H1 (cell line): ENCODE results near the gene SH3RF3. TPM values are rescaled to one million over a fixed set of nuclear protein-coding genes. Genes with fewer than 3 reads are reported as not detected.

Source experiments
- EGR1 ChIP-seq: IDR thresholded peaks from 2 replicates; pipeline ENCODE4 v1.6.1; 2011; ENCODE audit warnings: low read depth, low read length, borderline replicate concordance
- HDAC6 ChIP-seq: IDR thresholded peaks from one replicate; pipeline ENCODE4 v1.7.1; 2012; ENCODE audit warnings: low read depth, mild to moderate bottlenecking, inconsistent platforms, low read length, moderate library complexity
- MAFK ChIP-seq: IDR thresholded peaks from 2 replicates; pipeline ENCODE4 v1.6.1; 2012; ENCODE audit warnings: low read depth, mild to moderate bottlenecking, improper control_type of control experiment, low read length
- RNF2 ChIP-seq: fragments of 200-900, 300-1000 bp; sonication (generic); IDR thresholded peaks from 2 replicates; pipeline ENCODE4 v1.7.1; 2016; ENCODE audit warnings: borderline replicate concordance, low read depth, mild to moderate bottlenecking, antibody characterized with exemption, low read length; ENCODE audit not compliant: poor library complexity, severe bottlenecking; ENCODE audit errors: missing control alignments
- ZNF274 ChIP-seq: IDR thresholded peaks from 2 replicates; pipeline ENCODE4 v1.7.0; 2012; ENCODE audit warnings: low read length, borderline replicate concordance; ENCODE audit errors: extremely low read depth
- polyA plus RNA-seq, 7 experiments: library from polyadenylated mRNA; depleted of rRNA in 3 of 7; stranded (reverse) in 5 of 7; unstranded in 2 of 7; fragments of >200 nt in 5 of 7; fragments of 200-250 nt in 2 of 7; gene quantifications; 1 replicate in 5 of 7; 2 replicates in 1 of 7; 4 replicates in 1 of 7; pipeline versions ENCODE4 v1.2.1 to v1.2.3, GENCODE V29; 2011 to 2013; ENCODE audit warnings: missing spikeins in 2 of 7, mixed read lengths in 2 of 7
- total RNA-seq: library from RNA; stranded (reverse); fragmentation: NEBNext Ultra II Directional; extraction: Animal tissue kit (Norgen Biotek cat#: 25700); gene quantifications from 2 replicates; pipeline ENCODE4 v1.2.1, GENCODE V29; 2021
- TF ChIP-seq, protein P1 (sequence below): fragments of 300-600 bp; sonication (generic); IDR thresholded peaks from 2 replicates; pipeline ENCODE4 v1.7.1; 2012; ENCODE audit warnings: low read length, moderate library complexity, mild to moderate bottlenecking, inconsistent platforms; ENCODE audit not compliant: insufficient replicate concordance
- TF ChIP-seq, protein P2 (sequence below): IDR thresholded peaks from 2 replicates; pipeline ENCODE4 v1.6.1; 2011; ENCODE audit warnings: low read depth, mild to moderate bottlenecking, low read length; ENCODE audit not compliant: insufficient read depth

The SH3RF3 gene
- total and polyA plus RNA-seq, 2 of the 8 experiments (the other 6 are each of a cell fraction or from before 2014, with no cell fraction given), result 0.11 to 0.65 TPM

DNA sequence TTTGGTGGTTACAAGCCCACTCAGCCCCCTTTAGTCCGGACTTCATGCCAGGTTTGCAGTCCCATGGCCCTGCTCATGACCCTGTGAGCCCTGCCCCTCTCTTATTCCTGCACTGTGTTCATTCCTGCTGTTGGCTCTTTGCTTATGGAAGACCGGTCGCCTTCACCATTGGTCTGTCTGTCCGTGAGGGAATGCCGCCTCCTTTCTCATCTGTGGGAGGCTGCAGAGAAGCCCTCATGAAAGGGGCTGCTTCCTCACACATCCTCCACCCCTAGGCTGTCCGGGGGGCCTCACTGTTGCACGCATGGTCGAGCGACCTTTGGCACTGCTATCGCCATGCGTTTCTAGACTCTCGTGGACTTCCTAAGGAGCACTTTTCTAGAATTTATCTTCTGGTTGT is 16.3 kb downstream of the SH3RF3 start (continued):
- TF ChIP-seq, protein P1, sequence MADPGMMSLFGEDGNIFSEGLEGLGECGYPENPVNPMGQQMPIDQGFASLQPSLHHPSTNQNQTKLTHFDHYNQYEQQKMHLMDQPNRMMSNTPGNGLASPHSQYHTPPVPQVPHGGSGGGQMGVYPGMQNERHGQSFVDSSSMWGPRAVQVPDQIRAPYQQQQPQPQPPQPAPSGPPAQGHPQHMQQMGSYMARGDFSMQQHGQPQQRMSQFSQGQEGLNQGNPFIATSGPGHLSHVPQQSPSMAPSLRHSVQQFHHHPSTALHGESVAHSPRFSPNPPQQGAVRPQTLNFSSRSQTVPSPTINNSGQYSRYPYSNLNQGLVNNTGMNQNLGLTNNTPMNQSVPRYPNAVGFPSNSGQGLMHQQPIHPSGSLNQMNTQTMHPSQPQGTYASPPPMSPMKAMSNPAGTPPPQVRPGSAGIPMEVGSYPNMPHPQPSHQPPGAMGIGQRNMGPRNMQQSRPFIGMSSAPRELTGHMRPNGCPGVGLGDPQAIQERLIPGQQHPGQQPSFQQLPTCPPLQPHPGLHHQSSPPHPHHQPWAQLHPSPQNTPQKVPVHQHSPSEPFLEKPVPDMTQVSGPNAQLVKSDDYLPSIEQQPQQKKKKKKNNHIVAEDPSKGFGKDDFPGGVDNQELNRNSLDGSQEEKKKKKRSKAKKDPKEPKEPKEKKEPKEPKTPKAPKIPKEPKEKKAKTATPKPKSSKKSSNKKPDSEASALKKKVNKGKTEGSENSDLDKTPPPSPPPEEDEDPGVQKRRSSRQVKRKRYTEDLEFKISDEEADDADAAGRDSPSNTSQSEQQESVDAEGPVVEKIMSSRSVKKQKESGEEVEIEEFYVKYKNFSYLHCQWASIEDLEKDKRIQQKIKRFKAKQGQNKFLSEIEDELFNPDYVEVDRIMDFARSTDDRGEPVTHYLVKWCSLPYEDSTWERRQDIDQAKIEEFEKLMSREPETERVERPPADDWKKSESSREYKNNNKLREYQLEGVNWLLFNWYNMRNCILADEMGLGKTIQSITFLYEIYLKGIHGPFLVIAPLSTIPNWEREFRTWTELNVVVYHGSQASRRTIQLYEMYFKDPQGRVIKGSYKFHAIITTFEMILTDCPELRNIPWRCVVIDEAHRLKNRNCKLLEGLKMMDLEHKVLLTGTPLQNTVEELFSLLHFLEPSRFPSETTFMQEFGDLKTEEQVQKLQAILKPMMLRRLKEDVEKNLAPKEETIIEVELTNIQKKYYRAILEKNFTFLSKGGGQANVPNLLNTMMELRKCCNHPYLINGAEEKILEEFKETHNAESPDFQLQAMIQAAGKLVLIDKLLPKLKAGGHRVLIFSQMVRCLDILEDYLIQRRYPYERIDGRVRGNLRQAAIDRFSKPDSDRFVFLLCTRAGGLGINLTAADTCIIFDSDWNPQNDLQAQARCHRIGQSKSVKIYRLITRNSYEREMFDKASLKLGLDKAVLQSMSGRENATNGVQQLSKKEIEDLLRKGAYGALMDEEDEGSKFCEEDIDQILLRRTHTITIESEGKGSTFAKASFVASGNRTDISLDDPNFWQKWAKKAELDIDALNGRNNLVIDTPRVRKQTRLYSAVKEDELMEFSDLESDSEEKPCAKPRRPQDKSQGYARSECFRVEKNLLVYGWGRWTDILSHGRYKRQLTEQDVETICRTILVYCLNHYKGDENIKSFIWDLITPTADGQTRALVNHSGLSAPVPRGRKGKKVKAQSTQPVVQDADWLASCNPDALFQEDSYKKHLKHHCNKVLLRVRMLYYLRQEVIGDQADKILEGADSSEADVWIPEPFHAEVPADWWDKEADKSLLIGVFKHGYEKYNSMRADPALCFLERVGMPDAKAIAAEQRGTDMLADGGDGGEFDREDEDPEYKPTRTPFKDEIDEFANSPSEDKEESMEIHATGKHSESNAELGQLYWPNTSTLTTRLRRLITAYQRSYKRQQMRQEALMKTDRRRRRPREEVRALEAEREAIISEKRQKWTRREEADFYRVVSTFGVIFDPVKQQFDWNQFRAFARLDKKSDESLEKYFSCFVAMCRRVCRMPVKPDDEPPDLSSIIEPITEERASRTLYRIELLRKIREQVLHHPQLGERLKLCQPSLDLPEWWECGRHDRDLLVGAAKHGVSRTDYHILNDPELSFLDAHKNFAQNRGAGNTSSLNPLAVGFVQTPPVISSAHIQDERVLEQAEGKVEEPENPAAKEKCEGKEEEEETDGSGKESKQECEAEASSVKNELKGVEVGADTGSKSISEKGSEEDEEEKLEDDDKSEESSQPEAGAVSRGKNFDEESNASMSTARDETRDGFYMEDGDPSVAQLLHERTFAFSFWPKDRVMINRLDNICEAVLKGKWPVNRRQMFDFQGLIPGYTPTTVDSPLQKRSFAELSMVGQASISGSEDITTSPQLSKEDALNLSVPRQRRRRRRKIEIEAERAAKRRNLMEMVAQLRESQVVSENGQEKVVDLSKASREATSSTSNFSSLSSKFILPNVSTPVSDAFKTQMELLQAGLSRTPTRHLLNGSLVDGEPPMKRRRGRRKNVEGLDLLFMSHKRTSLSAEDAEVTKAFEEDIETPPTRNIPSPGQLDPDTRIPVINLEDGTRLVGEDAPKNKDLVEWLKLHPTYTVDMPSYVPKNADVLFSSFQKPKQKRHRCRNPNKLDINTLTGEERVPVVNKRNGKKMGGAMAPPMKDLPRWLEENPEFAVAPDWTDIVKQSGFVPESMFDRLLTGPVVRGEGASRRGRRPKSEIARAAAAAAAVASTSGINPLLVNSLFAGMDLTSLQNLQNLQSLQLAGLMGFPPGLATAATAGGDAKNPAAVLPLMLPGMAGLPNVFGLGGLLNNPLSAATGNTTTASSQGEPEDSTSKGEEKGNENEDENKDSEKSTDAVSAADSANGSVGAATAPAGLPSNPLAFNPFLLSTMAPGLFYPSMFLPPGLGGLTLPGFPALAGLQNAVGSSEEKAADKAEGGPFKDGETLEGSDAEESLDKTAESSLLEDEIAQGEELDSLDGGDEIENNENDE, result no peak
- TF ChIP-seq HDAC6 (no peak), RNF2 (no peak), MAFK (no peak), ZNF274 (no peak), EGR1 (no peak)
- TF ChIP-seq, protein P2, sequence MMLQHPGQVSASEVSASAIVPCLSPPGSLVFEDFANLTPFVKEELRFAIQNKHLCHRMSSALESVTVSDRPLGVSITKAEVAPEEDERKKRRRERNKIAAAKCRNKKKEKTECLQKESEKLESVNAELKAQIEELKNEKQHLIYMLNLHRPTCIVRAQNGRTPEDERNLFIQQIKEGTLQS, result no peak
